HG03575 (cell line): ENCODE results near the gene TPPP2.

Experiments
- ATAC-seq: cut with Tn5 transposase; IDR thresholded peaks from one replicate; pipeline ENCODE4 v1.9.1; 2021; ENCODE audit not compliant: unreplicated experiment, insufficient number of reproducible peaks, low FRiP score; ENCODE audit errors: extremely low read depth

TPPP2 gene

DNA sequence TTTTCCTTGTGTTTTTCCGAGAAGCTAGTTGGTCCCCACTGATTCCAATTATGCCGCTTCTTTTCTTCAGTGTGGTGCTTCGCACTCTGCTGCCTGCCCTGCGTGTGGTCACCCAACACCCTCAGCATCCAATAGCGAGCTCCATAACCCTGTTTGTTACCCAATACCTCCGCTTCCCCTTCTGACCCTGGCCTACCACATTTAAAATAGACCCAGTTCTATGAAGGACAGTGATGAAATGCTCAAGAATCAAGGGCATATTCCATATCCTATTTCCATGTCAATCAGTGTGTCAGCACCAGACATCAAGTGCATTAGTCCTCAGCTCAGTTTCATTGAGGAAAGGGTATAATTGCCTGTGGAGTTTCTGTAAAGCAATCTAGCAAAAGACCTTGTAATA lies 14.7 kb upstream of the TPPP2 start:
- no peak for ATAC-seq

DNA sequence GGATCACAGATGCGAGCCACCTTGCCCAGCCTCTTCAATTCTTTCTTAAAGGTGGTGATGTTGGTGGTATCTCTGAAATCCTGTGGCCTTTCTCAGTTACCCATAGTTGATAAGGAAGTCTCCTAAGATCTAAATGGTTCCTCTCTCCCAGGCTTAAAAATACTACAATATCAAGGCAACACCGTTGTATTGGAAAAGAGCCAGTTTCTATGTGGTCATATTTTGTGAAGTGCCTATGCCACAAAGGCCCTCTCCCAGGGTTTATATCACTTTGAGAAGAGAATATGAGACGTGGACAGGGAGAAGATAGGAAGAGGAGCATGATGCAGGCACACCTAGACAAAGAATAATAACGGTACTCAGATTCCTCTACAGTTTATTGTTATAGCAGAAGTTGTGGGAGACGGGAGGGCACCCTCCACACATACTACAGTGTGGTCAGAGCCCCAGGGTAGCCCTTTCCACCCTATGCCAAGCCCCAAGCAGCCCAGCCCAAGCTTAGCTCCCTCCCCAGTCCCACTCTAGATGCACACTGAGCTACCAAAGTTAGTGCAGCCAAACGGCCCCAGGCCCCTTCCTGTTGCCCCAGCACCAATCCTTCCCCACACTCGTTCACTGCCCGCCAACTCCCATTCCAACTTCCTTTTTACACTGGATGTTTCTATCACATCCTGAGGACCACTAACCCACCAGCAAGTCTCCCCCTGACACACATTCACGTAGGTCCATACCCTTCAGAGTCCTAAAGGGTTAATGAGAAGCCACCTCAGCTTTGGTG lies 13.4 kb upstream of the TPPP2 start:
- no peak for ATAC-seq

DNA sequence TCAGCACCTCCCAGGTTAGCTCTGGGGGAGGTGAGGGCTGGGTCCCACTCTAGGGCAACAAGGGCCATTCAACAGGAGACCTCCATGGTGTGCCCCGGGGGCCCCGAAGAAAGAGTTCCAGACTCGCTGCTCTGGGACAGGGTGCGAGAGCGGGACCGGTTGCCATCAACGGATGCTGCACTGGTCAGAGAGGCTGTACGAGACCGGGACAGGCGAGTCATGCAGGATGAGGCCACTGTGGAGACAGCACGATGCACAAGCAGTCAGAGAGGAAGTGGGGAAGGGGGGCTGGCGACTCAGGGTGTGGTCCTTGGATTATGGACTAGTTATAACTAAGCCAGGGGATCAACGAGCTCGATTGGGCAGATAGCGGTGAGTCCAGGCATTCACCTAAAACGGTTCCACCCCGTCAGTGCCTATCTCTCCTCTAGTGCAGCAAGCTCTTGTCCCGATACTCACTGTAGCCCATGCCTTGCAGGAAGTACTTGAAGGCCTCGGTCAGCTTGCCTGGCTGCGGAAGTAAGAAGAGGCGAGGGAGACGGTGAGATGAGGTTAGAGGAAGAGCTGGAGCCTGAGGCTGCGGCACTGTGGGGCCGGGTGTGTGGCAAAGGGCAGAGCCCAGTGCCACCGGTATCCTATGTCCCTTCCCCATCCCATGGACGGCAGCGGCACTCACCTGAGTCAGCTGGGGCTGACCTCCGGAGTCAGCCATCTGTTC lies 12.3 kb upstream of the TPPP2 start:
- no peak for ATAC-seq

DNA sequence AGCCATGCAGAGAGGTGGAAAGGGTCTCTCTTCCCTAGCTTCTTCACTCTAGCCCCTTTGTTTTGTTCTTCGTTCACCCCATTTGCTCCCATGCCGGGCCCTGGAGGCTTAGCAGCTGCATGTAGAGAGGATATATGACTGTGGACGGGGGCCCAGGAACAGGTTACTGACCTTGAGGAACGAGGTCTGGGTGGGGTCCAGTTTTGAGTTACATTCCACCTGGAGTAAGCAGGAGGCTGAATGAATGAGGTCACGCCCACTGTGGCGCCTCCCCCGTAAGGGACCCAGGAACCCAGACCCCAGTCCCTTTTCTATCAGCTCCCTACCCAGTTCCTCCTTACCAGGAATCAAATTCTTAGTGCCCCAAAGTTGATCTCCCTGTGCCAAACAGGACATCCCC lies 11.7 kb upstream of the TPPP2 start:
- ATAC-seq = no peak

DNA sequence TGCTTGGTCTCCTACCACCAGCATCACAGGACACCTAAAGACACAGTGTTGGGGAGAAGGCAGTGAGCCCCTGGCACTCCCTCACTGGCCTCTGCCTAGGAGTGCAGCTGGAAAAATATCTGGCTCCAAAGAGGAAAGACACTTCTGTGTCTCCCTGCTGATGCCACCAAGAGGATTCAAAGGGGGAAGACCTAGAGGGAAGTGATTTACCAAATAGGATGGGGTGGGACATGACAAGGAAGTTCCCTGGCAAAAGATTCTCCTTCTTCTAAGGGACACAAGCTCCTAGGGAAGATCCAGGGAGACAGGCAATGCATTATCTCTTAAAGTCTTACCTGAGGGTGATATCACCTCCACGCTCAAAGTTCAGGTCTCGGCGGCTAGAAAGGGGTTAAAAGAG lies 11.2 kb upstream of the TPPP2 start:
- no peak for ATAC-seq

DNA sequence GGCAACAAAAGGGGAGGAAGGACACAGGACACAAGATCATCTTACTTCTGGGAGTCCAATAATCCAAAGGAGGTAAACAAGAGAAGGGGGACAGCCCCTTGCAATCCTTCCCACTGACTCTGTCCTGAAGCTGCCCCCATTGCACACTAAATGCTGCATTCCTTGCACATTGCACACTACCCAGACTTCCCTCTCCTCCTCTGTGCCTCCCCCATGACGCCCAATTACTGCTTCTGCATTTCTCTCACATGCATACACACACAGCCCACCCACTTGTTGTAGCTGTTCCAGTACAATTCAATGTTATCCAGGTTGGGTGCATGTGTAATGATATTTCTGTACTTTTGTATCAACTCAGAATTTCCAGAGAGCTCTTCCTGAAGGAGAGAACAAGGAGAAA lies 10.7 kb upstream of the TPPP2 start:
- ATAC-seq = no peak

DNA sequence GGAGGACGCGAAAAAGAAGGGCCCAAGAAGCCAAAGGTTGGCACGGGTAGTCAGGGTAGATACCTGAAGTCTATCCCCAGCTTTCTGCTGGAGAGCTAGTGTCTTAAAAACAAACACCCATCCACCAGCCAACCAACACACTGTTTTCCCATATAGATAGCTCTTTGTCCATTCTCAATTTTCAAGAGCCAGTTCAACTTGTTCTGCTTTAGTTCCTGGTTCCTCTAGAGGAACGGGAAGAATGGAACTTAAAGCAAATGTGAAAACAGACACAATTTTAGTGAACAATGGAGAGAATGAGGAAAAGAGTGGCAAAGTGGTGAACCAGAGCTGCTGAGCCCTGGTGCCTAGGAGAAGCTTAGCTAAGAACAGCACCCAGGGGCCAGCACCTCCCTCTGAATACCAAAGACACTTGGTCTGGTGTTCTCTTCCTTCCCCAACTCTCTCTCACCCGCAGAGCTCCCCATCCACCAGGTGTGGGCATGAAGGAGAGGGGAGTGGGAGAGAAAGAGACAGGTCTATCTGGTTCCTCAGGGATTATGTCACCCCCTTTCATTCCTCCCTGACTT lies 9.0 kb upstream of the TPPP2 start:
- ATAC-seq = no peak

DNA sequence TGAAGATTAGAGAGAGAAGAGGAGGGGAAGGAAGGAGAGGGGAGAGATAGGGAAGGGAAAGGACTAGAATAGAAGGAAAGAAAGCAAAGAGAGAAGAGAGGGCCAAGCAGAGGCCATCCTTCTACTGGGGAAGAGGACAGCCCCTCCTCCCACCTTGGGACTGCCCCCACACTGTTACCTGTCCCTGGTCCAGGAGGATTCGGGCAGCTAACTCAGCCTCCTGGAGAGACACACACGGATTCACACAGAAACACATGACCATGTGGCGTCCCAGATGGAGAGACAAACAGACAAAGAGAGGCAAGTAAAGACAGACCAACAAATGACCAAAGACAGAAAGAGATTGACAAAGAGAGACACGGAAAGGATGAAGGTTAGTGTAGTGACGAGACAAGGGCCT lies 7.3 kb upstream of the TPPP2 start:
- no peak for ATAC-seq

DNA sequence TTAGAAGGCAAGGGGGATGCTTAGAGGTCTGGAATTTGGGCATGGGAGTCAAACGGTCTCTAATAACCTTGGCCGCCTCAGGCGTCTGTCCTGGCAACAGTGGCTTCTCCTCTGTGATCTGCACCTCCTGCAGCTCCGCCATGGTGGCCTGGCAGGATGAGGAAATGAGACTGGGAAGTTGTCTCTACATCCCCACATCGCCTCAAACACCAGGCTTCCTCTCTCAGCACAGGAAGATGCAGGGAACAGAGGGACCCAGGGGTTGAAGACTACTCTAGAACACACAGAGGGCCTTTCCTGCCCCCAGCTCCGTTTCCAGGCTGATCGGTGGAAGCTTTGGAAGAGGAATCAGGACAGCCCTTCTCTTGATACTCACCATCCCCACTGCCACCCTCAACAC lies 6.8 kb upstream of the TPPP2 start:
- ATAC-seq = no peak

DNA sequence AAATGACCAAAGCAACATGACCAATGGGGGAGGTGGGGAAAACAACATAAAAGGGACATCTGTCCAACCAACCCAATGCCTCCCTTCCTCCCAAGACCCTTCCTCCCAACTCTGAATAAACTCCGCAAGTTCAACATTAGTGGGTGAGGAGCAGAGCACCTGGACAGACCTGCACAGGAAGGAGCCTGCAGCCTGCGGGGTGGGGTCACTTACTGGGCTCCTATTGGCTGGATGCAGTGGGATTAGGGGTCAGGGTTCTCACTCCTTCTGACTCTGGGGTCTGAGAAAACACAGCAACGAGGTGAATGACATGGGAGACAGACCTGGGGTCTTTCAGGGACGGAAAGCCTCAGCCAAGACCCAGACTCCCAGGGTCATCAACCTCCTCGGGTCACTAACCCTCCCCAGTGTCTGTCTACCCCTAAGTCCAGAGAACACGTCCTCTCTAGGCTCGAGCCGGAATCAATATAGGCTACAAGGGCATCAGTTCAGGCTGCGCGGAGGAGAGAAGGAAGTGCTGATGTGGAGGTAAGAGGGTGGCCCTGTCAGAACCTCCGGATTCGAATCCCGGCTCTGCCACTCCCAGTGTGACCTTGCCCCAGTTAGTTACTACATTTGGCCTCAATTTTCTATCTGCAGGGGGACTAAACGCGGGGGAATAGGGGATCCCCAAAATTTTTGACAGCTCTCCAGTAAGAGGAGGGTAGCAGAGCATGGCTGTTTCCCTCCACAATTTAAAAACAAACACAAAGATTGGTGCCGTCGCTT lies 6.0 kb upstream of the TPPP2 start:
- ATAC-seq = no peak

DNA sequence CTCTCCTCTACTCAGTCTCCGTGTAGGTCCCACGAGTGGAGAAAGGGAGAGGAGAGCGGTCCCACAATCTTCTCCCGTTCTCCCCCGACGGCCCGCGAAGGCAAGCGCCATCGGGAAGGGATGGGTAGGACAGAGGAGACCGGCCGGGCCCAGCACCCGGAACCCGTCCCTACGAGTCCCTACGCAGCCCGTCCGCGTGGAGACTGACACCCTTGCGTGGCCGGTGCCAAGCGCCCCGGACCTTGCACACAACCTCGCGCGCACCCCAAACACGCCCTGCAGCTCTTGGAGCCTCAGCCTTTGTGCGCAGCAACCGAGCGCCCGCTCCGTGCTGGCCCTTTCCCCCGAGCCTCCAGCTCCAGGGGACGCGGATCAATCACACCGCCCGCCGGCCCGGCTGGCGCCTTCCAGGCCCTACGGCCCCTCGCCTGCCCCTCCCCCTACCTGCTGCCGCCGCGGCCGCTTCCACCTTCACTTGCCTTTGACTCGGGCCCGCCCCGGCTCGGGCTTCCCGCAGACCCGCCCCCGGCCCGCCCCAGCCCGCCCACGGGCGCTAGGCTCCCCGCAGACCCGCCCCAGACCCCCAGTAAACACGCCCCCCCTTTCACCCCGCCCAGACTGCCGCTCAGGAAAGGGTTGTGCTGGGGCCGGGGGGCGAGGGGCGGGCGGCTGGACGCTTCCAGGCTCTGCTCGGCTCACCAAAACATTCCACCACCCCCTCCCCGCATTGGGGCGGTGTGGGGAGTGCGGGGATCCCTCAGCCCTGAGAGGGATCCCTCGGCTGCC lies 5.2 kb upstream of the TPPP2 start, which contains the start of gene NDRG2:
NDRG2 (minus strand) TSS at position 477 of the 786 bp plus-strand sequence. CDS start 1,746 bp downstream, outside the sequence.
- no peak for ATAC-seq

DNA sequence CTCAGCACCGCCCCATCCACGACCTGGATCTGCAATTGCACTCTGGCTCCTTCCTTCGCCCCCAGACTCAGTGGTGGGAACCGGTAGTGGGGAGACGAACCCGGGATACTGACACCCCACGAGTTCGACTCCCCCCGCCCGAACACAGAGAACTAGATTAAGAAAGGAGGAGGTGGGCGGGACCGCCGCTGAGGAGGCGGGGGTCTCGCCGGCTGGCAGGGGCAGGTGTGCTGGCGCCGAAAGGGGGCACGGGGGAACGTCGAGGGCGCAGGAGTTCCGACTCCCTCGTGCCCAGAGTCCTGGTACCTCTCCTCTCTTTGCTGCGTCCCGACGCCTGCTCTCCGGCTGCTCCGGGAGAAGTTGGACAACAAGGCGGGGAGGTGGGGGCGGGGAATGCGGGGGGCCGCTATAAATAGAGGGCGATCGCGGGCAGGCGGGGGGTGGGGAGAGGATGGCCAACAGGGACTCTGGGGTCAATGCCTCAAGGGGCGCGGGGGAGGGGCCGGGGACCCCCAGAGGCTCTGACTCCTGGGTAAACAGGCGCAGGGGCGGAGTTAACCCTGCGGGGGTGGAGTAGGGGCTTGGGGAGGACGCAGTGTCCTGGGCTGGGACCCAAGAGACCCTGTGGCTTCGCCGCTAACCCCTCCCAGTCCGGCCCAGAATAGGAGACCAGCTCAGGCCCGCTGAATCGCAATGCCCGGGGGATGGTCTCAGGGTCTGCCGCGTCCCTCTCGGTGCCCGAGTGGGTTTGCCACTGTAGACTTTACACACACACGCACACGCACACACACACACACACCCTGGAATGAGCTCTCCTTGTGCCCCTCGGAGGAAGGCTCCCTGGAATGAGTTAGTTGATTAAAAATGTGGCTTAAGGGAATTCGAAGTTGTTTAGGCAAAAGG lies 4.4 kb upstream of the TPPP2 start:
- ATAC-seq = no peak

DNA sequence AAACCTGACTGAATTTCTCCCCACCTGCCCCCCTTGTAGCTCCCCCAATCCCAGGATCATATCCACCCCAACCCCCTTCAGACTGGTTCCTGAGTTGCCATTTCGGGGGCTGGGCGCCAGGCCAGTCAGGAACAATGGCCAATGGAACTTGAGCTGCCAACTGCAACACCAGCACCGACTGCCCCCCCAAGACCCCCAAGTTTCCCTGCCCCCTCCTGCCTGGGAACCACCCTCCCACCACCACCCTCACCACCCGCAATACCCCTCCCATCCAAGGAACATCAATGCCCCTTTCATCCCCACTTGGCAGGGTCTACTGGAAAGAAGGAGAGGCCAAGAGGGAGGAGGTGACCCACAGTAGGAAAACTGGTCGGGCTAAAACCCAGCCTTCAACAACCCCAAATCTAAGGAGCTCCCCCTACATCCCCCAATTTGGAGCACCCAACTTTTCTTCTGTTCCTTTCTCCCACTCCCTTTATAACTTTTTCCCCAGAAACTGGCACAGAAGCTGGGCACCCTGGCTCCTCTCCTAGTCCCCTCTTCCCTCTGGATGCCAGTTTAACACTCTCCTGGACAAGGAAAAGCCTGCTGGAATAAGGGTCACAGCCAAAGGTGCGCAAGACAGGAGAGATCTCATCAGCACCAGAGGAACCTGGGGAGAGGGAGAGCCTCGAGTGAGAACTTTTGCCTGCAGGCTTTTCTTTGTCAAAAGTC lies 3.6 kb upstream of the TPPP2 start:
- ATAC-seq = no peak

DNA sequence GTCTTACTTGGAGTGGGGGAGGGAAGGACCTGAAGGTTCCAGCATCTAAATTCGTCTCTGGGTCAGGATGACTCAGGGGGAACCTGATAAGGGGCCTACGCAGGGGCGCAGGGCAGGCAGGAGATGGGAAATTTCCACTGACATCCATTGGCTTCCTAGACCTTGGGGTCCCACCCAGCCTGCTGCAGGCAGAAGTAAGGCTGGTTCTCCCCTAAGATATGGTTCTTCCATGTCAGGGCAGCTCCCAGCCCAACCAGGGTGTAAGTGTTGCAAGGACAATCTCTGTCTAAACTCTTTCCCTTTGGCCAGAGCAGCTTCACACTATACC lies 3.1 kb upstream of the TPPP2 start:
- ATAC-seq = no peak

DNA sequence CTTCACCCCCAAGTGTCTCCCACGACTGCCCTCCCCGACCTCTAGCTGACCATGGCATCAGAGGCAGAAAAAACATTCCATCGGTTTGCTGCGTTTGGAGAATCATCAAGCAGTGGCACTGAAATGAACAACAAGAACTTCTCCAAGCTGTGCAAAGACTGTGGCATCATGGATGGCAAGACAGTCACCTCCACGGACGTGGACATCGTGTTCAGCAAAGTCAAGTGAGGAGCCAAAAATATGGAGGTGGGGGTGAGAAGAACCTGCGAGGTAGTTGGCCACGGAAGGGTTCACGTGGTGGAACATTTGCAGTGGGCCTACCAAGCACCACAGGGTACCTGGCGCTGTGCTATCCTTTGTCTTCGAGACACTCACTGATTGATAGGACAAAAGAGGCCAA lies 514 bp downstream of the TPPP2 start:
- no peak for ATAC-seq

DNA sequence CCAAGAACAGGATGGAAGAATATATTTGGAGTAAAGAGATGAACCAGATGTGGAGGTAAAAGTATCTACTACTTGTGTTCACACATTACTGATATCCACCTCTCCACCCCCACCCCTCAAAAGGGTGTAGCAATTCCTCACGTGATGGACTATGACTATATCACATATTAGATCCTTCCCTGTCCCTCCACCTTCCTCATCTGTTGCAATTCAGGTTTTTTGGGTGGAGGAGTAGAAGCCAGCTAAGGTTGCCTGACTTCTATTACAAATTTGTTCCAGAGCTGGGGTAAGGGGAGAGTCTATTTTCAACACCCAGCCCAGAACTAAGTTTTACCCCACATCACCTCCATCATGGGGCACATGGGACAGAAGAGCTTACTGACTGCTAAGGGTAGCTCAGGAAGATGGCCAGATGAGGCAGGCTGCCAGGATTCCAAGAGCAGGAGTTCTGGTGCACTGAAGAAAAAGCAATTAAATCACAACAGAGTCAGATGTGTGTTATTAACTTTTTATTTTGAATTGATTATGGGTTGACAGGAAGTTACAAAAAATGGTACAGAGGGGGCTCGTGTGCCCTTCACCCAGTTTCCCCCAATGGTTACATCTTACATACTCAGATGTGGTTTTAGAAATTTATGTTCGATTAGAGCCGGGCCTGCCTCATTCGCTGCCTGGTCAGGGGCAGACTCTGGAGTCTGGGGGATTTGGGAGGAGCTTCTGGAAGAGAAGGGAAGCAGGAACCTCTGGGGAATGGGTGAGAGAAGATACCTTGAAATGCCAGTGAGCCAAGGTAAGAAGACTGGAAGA lies 2.5 kb downstream of the TPPP2 start:
- no peak for ATAC-seq
